Nephron (organoid): Measurements from ENCODE around the gene RNPS1.

Experiments
- H3K27ac Mint-ChIP-seq, 3 experiments: 2 replicates each; pipeline ENCODE4 v1.8.0; 2020; ENCODE audit warnings: mixed read lengths in 3 of 3, mild to moderate bottlenecking in 2 of 3, moderate library complexity in 1 of 3
- H3K27me3 Mint-ChIP-seq: 2 replicates; pipeline ENCODE4 v1.8.0; 2021; ENCODE audit warnings: low read depth, mild to moderate bottlenecking, moderate library complexity, mixed read lengths
- H3K36me3 Mint-ChIP-seq: 2 replicates; pipeline ENCODE4 v1.8.0; 2020; ENCODE audit warnings: low read depth, mixed read lengths
- H3K4me1 Mint-ChIP-seq: 2 replicates; pipeline ENCODE4 v1.8.0; 2020; ENCODE audit warnings: mixed read lengths
- H3K4me3 Mint-ChIP-seq, 3 experiments: 2 replicates each; pipeline ENCODE4 v1.8.0; 2020; ENCODE audit warnings: mild to moderate bottlenecking in 3 of 3, mixed read lengths in 3 of 3, moderate library complexity in 2 of 3
- H3K9me3 Mint-ChIP-seq: 2 replicates; pipeline ENCODE4 v1.8.0; 2020; ENCODE audit warnings: mixed read lengths
- CTCF ChIP-seq, 3 experiments: fragments of 200-600 bp; sonication (generic); IDR thresholded peaks; one replicate each; pipeline ENCODE4 v1.5.0; 2021; ENCODE audit warnings: antibody characterized with exemption in 3 of 3; ENCODE audit not compliant: unreplicated experiment in 3 of 3

The RNPS1 gene

DNA sequence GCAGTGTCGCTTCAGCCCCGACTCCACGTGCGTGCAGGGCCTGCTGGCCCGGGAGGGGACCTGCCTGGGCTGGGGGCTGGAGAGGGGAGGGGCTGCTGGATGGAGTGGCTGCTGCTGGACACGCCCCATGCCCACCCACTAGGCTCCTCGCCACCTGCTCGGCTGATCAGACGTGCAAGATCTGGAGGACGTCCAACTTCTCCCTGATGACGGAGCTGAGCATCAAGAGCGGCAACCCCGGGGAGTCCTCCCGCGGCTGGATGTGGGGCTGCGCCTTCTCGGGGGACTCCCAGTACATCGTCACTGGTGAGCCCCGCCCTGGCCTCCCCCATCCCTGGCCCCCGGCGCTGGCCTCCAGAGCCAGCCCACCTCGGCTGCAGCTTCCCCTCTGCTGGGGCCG, 59.6 kb downstream of the RNPS1 start:
- Mint-ChIP-seq H3K9me3 (no peaks in the 10 kb centered on the region), H3K27ac (no peak overlapping the region), H3K4me3 (no peak overlapping the region), H3K4me1 (peaks cover 34% of the 10 kb centered on the region), H3K36me3 (peaks cover 10% of the 10 kb centered on the region), H3K27me3 (peaks cover 3% of the 10 kb centered on the region)
- no peak for TF ChIP-seq CTCF (IDR thresholded peaks at IDR 0.05; ENCODE audit: unreplicated experiment in 3 of 3)

DNA sequence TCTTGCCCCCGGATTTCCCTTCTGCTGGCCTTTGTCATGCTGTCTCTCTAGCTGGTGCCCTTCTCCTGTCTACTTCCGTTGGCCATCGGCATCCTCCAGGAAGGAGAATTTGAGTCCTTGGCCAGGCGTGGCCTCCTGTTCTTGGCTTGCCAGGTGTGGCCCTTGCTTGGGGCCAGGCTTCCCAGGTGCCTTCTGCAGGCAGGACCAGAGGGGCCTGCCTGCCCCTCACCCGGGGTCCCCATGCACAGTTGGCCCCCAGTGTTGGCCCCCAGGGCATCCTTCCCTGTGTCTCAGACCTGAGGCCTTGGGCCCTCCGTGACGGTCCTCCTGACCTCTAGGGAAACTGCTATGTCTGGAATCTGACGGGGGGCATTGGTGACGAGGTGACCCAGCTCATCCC, 60.1 kb downstream of the RNPS1 start:
- H3K9me3 Mint-ChIP-seq, result no peaks in the 10 kb centered on the region
- H3K36me3 Mint-ChIP-seq, result peaks cover 10% of the 10 kb centered on the region
- peaks cover 30% of the 10 kb centered on the region for H3K4me1 Mint-ChIP-seq
- peaks cover 4% of the 10 kb centered on the region for H3K27me3 Mint-ChIP-seq
- TF ChIP-seq CTCF (IDR thresholded peaks at IDR 0.05; ENCODE audit: unreplicated experiment in 3 of 3), result no peak
- peak overlapping the region; percentile 70 to 81 (median 78) for H3K4me3 Mint-ChIP-seq
- H3K27ac Mint-ChIP-seq, result peak overlapping the region; percentile 4 to 68 (median 30)

DNA sequence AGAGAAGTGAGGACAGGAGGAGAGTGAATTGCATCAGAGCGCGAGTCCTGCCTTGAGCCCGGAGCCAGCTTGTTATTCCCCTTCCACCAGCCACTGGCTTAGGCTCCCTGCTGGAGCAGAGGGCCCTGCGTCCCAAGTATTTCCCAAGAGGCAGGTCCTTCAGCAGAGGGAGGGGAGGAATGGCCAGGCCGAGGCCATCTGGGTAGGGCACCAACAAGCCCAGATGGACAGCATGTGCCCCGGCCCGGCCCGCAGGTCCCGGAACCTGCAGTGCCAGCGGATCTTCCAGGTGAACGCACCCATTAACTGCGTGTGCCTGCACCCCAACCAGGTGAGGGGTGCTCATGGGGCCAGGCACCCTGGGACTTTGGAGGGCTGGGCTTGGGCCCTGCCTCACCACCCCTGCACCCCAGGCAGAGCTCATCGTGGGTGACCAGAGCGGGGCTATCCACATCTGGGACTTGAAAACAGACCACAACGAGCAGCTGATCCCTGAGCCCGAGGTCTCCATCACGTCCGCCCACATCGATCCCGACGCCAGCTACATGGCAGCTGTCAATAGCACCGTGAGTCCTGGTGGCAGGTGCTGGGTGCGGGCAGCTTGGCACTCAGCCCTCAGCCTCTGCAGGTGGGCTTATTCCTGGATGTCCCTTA, 61.0 kb downstream of the RNPS1 start:
- Mint-ChIP-seq H3K4me3 (peak overlapping the region; percentile 82 to 88 (median 84)), H3K27ac (peak overlapping the region in 2 of 3 experiments; percentile 39 to 68), H3K4me1 (peaks cover 23% of the 10 kb centered on the region), H3K27me3 (peaks cover 4% of the 10 kb centered on the region), H3K36me3 (peaks cover 10% of the 10 kb centered on the region), H3K9me3 (no peaks in the 10 kb centered on the region)
- no peak for TF ChIP-seq CTCF (IDR thresholded peaks at IDR 0.05; ENCODE audit: unreplicated experiment in 3 of 3)

- Mint-ChIP-seq H3K9me3 (no peaks in the 10 kb centered on the region), H3K27me3 (peaks cover 4% of the 10 kb centered on the region), H3K27ac (peak overlapping the region; percentile 39 to 77 (median 48)), H3K4me3 (peak overlapping the region; percentile 82 to 88 (median 84)), H3K4me1 (peaks cover 18% of the 10 kb centered on the region), H3K36me3 (peaks cover 10% of the 10 kb centered on the region)
- TF ChIP-seq CTCF (IDR thresholded peaks at IDR 0.05; ENCODE audit: unreplicated experiment in 3 of 3), result no peak
Measured at GRCh38 chr16:2206420-2206779, 61.5 kb downstream of the RNPS1 start.

DNA sequence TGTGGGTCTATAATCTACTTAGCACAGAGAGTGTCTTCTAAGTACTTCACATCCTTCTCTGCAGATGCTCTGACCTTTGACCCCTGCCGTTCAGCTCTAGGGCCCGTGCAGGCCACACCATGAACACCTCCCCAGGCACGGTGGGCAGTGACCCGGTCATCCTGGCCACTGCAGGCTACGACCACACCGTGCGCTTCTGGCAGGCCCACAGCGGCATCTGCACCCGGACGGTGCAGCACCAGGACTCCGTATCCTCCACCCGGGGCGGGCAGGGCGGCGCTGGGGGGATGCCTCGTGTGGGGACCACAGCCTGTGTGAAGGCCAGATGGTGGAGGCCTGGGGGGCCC, 62.0 kb downstream of the RNPS1 start:
- peak overlapping the region; percentile 48 to 81 (median 77) for H3K27ac Mint-ChIP-seq
- H3K9me3 Mint-ChIP-seq, result no peaks in the 10 kb centered on the region
- peaks cover 10% of the 10 kb centered on the region for H3K36me3 Mint-ChIP-seq
- peaks cover 18% of the 10 kb centered on the region for H3K4me1 Mint-ChIP-seq
- peak overlapping the region; percentile 82 to 88 (median 84) for H3K4me3 Mint-ChIP-seq
- H3K27me3 Mint-ChIP-seq, result peaks cover 4% of the 10 kb centered on the region
- TF ChIP-seq CTCF (IDR thresholded peaks at IDR 0.05; ENCODE audit: unreplicated experiment in 3 of 3), result peak in 1 of 3 experiments; percentile 2
